ENCODE data around the gene EPHA1. TPM values are rescaled to one million over a fixed set of nuclear protein-coding genes. Genes with fewer than 3 reads are reported as not detected.

EPHA1 gene
- 1 to 10 TPM; 1.1 to 1.2 TPM for total RNA-seq

DNA sequence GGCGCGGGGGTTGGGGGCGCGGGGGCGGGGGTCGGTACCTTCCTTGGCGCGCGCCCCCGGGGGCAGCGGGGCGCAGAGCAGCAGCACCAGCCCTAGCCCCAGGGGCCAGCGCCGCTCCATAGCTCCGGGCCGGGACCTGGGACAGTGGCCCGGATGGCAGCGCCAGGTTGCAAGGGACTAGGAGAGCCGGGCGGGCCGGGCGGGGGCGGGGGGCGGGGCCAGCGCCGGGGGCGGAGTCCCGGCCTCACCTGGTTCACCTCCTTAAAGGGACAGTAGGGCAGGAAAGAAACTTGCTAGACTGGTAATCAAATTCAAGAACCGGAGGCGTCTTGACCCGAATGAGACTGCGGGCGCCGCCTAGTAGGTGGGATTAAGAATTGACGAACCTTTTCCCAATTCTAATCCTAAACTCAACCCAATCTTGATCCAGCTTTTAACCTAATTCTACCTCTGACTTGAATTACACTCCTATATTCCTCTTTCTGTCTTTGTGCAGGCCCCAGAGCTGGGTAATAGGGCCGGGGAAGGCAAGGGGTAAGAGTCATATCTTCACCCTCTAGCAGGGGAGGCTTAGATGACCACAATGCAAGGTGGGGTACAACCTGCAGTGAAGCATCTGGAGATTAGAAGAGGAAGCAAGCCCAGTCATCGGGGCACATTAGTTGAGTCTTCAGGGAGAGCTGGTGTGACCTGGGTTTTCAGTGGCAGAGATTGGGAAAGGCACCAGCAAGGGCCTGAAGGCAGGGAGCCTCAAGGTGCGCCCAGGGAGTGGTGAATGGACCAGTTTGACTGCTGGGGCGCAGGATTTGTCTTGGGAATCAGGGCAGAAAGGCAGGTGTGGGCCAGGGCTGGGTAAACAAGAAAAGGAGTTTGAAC is at the start of gene EPHA1:
TSS of gene EPHA1 (minus strand) at position 171 of the 876 bp plus-strand sequence. CDS start at position 120, 51 bp downstream.
- peak; percentile 35 for DNase-seq
- Mint-ChIP-seq H3K4me1 (peaks cover 33% of the 10 kb centered on the region), H3K9me3 (no peaks in the 10 kb centered on the region), H3K27ac (no peak within 1 kb of the TSS), H3K4me3 (peak within 1 kb of the TSS; percentile 62), H3K36me3 (ENCODE audit: low read depth) (no peaks in the 10 kb centered on the region), H3K27me3 (peaks cover 12% of the 10 kb centered on the region)
- ChIA-PET POLR2A (interaction anchor here (4.1 to 6.0 kb wide), 2 partner anchors 15 to 24 kb away, joined by 15 to 35 read pairs; no protein-coding TSS in a partner anchor), CTCF (interaction anchor here (1.2 to 3.9 kb wide), 4 partner anchors 8 to 168 kb away, joined by 6 to 21 read pairs (median 18); no protein-coding TSS in a partner anchor)

DNA sequence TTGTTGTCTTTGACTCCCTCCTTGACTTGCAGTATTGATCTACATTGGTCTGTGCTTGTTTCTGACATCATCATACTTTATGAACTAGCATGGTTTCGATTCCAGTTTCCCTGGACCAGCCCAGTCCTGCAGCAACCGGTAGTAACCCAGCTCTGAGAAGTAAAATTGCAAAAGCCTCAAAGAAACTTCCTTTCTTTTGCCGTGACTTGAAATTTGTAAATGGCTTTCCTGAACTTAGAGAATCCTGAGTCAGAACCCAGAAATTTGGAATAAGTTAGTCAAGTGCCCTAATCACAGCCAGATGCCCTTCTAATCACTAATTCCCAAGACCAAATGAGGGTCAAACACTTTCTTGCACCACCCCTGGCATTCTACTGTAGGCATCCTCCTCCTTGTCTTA is 49.6 kb upstream of the EPHA1 start:
- Mint-ChIP-seq H3K27ac (no peak overlapping the region), H3K36me3 (ENCODE audit: low read depth) (no peaks in the 10 kb centered on the region), H3K27me3 (no peaks in the 10 kb centered on the region), H3K4me3 (no peak overlapping the region), H3K4me1 (no peaks in the 10 kb centered on the region), H3K9me3 (peaks cover 2% of the 10 kb centered on the region)
- CTCF ChIA-PET, result no interaction called here
- no peak for DNase-seq
- POLR2A ChIA-PET, result no interaction called here

DNA sequence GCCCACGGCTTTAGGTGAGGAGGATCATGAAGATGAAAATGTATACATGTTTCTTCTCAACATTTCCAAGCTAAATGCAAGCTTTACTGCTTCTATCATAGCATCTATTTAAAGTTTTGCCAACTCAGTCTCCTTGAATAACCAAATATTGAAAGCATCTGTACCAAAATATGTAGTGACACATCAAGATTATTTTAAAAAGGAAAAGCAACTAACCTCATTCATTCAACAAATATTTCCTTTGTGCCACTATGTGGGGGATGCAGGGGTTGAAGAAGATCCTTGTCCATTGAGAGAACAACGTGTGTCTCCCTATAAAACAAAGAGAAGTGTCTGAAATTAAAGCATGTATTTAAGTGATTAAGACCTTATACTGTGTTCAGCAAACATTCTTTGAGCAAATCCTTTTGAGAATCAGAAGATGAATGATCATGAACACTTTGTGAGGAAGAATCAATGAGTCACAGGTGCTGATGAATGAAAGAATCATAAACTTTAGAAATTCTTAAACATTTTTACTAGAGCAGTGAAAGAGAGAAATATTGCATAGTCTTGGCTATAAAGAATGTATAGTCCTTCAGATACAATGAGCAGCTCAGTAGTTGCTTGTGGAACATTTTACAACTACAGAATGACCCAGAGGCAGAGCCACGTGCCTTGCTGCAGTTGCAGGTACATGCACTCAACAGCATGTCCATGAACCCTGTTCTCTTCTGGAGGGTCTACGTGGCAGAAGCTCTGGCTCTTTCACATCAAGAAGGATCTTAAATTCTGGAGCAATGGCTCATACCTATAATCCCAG is 48.5 kb upstream of the EPHA1 start:
- CTCF ChIA-PET, result no interaction called here
- H3K27ac Mint-ChIP-seq, result no peak overlapping the region

DNA sequence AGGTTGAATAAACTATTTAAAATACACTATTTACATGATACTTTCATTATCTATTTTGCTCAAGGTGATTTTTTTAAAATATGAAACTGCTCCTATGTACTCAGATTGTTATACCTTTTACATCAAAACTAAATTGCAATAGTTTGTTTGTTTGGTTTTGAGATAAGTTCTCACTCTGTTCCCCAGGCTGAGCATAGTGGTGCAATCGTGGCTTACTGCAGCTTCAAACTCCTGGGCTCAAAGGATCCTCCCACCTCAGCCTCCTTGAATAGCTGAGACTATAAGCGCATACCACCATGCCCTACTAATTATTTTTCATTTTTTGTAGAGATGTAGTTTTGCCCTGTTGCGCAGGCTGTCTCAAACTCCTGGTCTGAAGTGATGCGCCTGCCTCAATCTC is 47.3 kb upstream of the EPHA1 start:
- POLR2A ChIA-PET, result no interaction called here

More for the DNA sequence above, 48.5 kb upstream of the EPHA1 start:
- POLR2A ChIA-PET, result no interaction called here
- no peak for DNase-seq
- Mint-ChIP-seq H3K4me3 (no peak overlapping the region), H3K36me3 (ENCODE audit: low read depth) (no peaks in the 10 kb centered on the region), H3K27me3 (no peaks in the 10 kb centered on the region), H3K4me1 (no peaks in the 10 kb centered on the region), H3K9me3 (peaks cover 2% of the 10 kb centered on the region)

DNA sequence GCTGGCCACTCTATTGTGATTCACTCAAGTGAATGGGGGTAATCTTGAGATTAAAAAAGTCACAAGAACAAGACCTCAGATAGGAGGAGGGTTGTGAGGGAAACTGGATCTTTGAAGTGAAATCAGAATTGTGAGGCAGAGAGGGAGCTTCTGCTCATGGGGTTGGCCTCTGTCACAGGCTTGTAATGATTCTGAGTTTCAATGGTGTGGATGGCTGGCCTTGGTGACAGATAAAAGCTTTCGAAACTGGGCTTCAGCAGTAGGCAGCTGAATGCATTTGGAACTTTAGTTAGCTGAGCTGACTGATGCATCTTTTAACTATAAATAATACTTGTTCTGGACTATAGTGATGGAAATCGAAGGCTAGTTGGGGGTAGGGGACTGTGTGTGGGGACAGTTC is 46.8 kb upstream of the EPHA1 start:
- H3K27ac Mint-ChIP-seq, result no peak overlapping the region
- ChIA-PET CTCF (no interaction called here), POLR2A (no interaction called here)
- no peak overlapping the region for H3K4me3 Mint-ChIP-seq
- no peaks in the 10 kb centered on the region for H3K27me3 Mint-ChIP-seq
- no peaks in the 10 kb centered on the region for H3K4me1 Mint-ChIP-seq
- no peaks in the 10 kb centered on the region for H3K36me3 Mint-ChIP-seq (ENCODE audit: low read depth)
- H3K9me3 Mint-ChIP-seq, result no peaks in the 10 kb centered on the region
- DNase-seq, result no peak

More for the DNA sequence above, 47.3 kb upstream of the EPHA1 start:
- H3K9me3 Mint-ChIP-seq, result no peaks in the 10 kb centered on the region
- CTCF ChIA-PET, result no interaction called here
- H3K36me3 Mint-ChIP-seq (ENCODE audit: low read depth), result no peaks in the 10 kb centered on the region
- no peak for DNase-seq
- no peak overlapping the region for H3K27ac Mint-ChIP-seq
- no peak overlapping the region for H3K4me3 Mint-ChIP-seq
- no peaks in the 10 kb centered on the region for H3K4me1 Mint-ChIP-seq
- no peaks in the 10 kb centered on the region for H3K27me3 Mint-ChIP-seq

DNA sequence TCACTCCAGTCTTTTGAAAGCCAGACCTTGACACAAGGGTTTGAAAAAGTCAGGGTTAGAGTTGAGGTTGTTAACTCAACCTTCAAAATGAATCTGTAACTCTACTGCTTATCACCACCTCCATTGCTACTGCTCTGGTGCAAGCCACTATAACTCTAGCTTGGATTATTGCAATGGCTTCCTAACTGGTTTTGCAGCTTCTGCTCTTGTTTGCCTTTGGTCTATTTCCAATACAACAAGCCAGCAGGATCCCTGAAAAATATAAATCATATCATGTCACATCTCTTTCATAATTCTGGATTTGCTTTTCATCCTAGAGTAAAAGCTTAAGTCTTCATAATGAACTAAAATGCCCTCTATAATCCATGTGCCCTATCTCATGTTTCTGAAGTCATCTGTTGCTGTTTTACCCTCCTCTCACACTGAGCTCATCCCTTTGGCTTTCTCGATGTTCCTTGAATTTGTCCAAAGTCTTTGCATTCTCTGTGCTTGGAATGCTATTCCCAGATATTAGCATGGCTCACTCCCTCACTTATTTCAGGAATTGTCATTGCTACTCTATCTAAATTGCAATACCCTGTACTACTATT is 45.5 kb upstream of the EPHA1 start:
- no peaks in the 10 kb centered on the region for H3K27me3 Mint-ChIP-seq
- DNase-seq, result no peak
- H3K4me1 Mint-ChIP-seq, result no peaks in the 10 kb centered on the region
- CTCF ChIA-PET, result interaction anchor here (0.7 to 1.2 kb wide), 2 partner anchors 39 to 238 kb away, joined by 3 read pairs; no protein-coding TSS in a partner anchor
- no peaks in the 10 kb centered on the region for H3K36me3 Mint-ChIP-seq (ENCODE audit: low read depth)
- H3K9me3 Mint-ChIP-seq, result no peaks in the 10 kb centered on the region
- POLR2A ChIA-PET, result no interaction called here
- H3K27ac Mint-ChIP-seq, result no peak overlapping the region
- H3K4me3 Mint-ChIP-seq, result no peak overlapping the region

DNA sequence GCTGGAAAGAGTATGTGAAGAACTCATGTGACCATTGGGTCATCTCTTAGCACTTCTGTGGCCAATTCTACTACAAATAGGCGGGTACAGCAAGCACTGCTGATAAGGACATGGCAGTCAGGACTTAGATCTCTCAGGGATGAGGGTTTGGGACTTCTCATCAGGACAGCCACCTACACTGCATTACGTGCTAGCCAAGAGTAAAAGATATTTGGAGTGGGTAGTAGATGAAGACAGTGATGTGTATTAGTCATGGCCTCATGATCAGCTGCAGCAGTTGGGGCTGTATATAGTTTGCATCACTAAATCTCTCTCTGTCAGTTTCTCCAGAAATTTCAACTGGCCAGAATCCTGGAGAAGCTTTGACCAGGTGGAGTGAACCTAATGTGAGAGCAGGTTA is 43.8 kb upstream of the EPHA1 start:
- no peak overlapping the region for H3K27ac Mint-ChIP-seq
- DNase-seq, result no peak
- no peaks in the 10 kb centered on the region for H3K9me3 Mint-ChIP-seq
- H3K4me3 Mint-ChIP-seq, result no peak overlapping the region
- no peaks in the 10 kb centered on the region for H3K36me3 Mint-ChIP-seq (ENCODE audit: low read depth)
- H3K4me1 Mint-ChIP-seq, result no peaks in the 10 kb centered on the region
- ChIA-PET CTCF (no interaction called here), POLR2A (no interaction called here)
- H3K27me3 Mint-ChIP-seq, result no peaks in the 10 kb centered on the region

DNA sequence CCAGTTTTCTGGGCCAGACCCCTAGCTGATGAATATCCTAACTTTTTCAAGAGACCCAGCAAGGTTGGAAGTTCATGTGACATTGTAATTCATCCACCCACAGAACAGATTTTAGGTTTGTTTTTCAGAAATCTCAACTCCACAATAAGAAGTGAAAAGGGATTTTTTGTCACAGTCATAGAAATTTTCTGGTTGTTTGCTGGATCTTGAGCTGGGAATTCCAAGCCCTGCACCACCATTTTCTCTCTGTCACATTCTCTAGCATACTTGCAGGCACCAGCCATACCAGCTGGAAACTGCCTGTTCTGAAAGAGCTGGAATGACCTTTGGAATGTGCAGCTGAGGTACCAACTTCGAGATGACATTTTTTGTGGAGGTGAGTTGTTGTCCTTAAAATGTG is 43.1 kb upstream of the EPHA1 start:
- Mint-ChIP-seq H3K27me3 (no peaks in the 10 kb centered on the region), H3K4me3 (no peak overlapping the region), H3K4me1 (no peaks in the 10 kb centered on the region), H3K36me3 (ENCODE audit: low read depth) (no peaks in the 10 kb centered on the region), H3K9me3 (no peaks in the 10 kb centered on the region), H3K27ac (no peak overlapping the region)
- DNase-seq, result no peak
- ChIA-PET POLR2A (no interaction called here), CTCF (no interaction called here)

DNA sequence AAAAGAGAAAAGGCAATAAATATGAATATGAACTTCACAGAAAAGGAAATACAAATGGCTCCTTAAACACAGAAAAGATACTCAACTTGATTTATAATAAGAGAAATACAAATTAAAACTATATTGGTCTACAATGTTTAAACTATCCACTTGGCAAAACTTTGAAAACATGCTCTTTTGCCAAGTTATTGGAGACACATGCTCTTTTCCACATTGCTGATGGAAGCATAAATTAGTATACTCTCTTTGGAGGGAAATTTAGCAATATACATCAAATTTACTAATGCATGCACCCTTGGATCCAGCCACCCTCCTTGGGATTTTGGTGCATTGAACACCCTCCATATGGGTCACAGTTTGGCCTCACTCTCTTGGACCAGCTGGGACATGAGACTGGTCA is 42.5 kb upstream of the EPHA1 start:
- no peaks in the 10 kb centered on the region for H3K4me1 Mint-ChIP-seq

DNA sequence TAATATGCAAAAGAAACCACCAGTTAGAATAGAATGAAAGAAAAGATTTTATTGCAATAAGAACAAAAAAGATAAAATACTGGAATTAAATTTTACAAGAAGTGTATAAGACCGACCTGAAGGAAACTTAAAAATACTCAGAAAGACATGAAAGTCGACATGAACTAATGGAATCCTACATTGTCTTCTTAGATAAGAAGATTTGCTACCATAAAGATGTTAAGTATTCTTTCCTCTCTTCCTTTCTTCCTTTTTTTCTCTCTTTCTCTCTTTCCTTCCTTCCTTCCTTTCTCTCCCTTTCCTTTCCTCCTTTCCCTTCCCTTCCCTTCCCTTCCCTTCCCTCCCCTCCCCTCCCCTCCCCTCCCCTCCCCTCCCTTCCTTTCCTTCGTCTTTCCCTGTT is 41.1 kb upstream of the EPHA1 start:
- Mint-ChIP-seq H3K36me3 (ENCODE audit: low read depth) (no peaks in the 10 kb centered on the region), H3K4me1 (no peaks in the 10 kb centered on the region), H3K27me3 (no peaks in the 10 kb centered on the region), H3K27ac (no peak overlapping the region), H3K4me3 (no peak overlapping the region), H3K9me3 (no peaks in the 10 kb centered on the region)
- CTCF ChIA-PET, result no interaction called here
- DNase-seq, result no peak
- POLR2A ChIA-PET, result no interaction called here

More for the DNA sequence above, 42.5 kb upstream of the EPHA1 start:
- Mint-ChIP-seq H3K27ac (no peak overlapping the region), H3K9me3 (no peaks in the 10 kb centered on the region), H3K36me3 (ENCODE audit: low read depth) (no peaks in the 10 kb centered on the region), H3K27me3 (no peaks in the 10 kb centered on the region), H3K4me3 (no peak overlapping the region)
- POLR2A ChIA-PET, result no interaction called here
- no peak for DNase-seq
- CTCF ChIA-PET, result no interaction called here

DNA sequence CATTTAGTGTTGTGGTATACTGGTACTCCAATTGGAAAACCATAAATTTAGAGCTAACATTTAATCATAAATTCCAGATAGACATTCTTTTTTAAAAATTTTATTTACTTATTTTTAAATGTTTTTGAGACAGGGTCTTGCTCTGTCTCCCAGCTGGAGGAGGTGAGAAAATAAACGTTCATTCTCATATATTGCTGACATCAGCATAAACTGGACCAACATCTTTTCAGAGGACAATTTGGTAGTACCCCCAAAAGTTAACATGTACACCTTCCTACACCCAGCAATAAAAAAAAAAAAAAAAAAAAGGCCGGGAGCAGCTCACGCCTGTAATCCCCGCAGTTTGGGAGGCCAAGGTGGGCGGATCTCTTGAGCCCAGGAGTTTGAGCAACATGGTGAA is 39.8 kb upstream of the EPHA1 start:
- H3K27me3 Mint-ChIP-seq, result no peaks in the 10 kb centered on the region
- no peak overlapping the region for H3K4me3 Mint-ChIP-seq
- no peak for DNase-seq
- POLR2A ChIA-PET, result no interaction called here
- no peaks in the 10 kb centered on the region for H3K36me3 Mint-ChIP-seq (ENCODE audit: low read depth)
- H3K4me1 Mint-ChIP-seq, result no peaks in the 10 kb centered on the region
- no peak overlapping the region for H3K27ac Mint-ChIP-seq
- CTCF ChIA-PET, result no interaction called here
- no peaks in the 10 kb centered on the region for H3K9me3 Mint-ChIP-seq

DNA sequence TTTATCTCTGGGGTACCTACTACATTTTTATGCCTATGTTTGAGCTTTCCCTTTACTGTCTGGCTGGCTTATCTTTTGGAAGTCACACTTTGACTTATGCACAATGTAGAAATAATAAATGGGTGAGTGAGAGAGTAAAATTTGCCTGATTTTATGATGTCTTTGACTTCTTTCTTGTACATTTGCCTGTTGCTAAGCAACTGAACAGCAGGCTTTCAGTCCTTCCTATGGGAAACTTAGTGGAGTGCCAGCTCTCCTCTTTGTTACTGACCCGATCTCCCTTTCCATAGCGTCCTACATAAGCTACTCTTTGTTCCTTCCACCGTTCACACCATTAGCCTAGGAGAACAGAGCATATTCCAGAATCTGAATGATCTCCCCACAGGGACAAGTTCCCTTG is 38.8 kb upstream of the EPHA1 start:
- H3K27me3 Mint-ChIP-seq, result no peaks in the 10 kb centered on the region

DNA sequence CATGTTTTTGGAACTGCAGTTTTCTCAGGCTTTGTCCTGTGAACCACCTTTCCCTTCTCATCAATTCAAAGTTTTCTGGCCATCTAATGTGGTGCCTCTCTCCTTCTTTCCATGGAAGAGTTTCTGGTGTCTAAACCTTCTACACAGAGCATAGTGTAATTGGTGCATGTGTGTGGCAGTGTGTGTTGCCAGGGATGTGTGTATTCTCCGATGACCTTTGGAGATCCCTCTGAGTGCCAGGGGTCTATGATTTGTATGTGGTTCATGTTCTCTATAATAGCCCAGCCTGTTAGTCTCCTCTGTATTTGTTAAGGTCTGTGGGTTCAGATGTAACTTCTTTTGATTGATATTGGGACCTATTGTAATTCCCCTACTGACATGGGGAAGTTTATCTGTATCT is 36.1 kb upstream of the EPHA1 start:
- POLR2A ChIA-PET, result no interaction called here
- no peaks in the 10 kb centered on the region for H3K27me3 Mint-ChIP-seq
- CTCF ChIA-PET, result no interaction called here
- no peak overlapping the region for H3K4me3 Mint-ChIP-seq
- no peaks in the 10 kb centered on the region for H3K36me3 Mint-ChIP-seq (ENCODE audit: low read depth)
- H3K27ac Mint-ChIP-seq, result no peak overlapping the region
- no peak for DNase-seq
- H3K9me3 Mint-ChIP-seq, result no peaks in the 10 kb centered on the region
- H3K4me1 Mint-ChIP-seq, result no peaks in the 10 kb centered on the region

More for the DNA sequence above, 38.8 kb upstream of the EPHA1 start:
- no peaks in the 10 kb centered on the region for H3K4me1 Mint-ChIP-seq
- H3K9me3 Mint-ChIP-seq, result no peaks in the 10 kb centered on the region
- ChIA-PET CTCF (no interaction called here), POLR2A (no interaction called here)
- H3K27ac Mint-ChIP-seq, result no peak overlapping the region
- no peak overlapping the region for H3K4me3 Mint-ChIP-seq
- no peaks in the 10 kb centered on the region for H3K36me3 Mint-ChIP-seq (ENCODE audit: low read depth)
- DNase-seq, result no peak
